Epithelial cell of prostate (primary cell): Measurements from ENCODE around the gene ADGRV1.
A peak's percentile ranks its signal among the peaks of the same experiment; 100 is the strongest.
"Not testable (repeated sequence)": the region's sequence is repeated elsewhere in the genome, so short reads cannot be mapped to it uniquely, and the experiment has no call there.

ENCODE experiments used
- DNase-seq: peaks from one replicate; pipeline ENCODE4 v3.0.0-alpha.2; 2011; ENCODE audit warnings: low read depth, low spot score
- H3K27ac ChIP-seq: fragments of 450-650 bp; 2 replicates; pipeline ENCODE4 v1.5.1; 2017; ENCODE audit warnings: mild to moderate bottlenecking

The ADGRV1 gene

GRCh38 chr5:91030521-91031401, 472.2 kb downstream of the ADGRV1 start:
- H3K27ac ChIP-seq, result peak overlapping the region; percentile 3
- no peak for DNase-seq

GRCh38 chr5:91031402-91031752, 472.8 kb downstream of the ADGRV1 start:
- H3K27ac ChIP-seq, result peak overlapping the region; percentile 3
- no peak for DNase-seq

GRCh38 chr5:91032125-91032524, 473.5 kb downstream of the ADGRV1 start:
- no peak overlapping the region for H3K27ac ChIP-seq
- no peak for DNase-seq

GRCh38 chr5:91033370-91033769, 474.8 kb downstream of the ADGRV1 start:
- no peak overlapping the region for H3K27ac ChIP-seq
- no peak for DNase-seq

- H3K27ac ChIP-seq, result no peak overlapping the region
- no peak for DNase-seq
Measured at GRCh38 chr5:91038180-91038808, 479.7 kb downstream of the ADGRV1 start.

GRCh38 chr5:91041132-91041531, 482.5 kb downstream of the ADGRV1 start:
- not testable (repeated sequence) for H3K27ac ChIP-seq, DNase-seq

- no peak for DNase-seq
- no peak overlapping the region for H3K27ac ChIP-seq
Measured at GRCh38 chr5:91042247-91042935, 483.8 kb downstream of the ADGRV1 start.

GRCh38 chr5:91042936-91043255, 484.3 kb downstream of the ADGRV1 start:
- DNase-seq, result no peak
- H3K27ac ChIP-seq, result no peak overlapping the region

GRCh38 chr5:91048073-91048472, 489.5 kb downstream of the ADGRV1 start:
- H3K27ac ChIP-seq, result no peak overlapping the region
- no peak for DNase-seq

- no peak overlapping the region for H3K27ac ChIP-seq
- DNase-seq, result peak; percentile 8
Measured at GRCh38 chr5:91049112-91049511, 490.5 kb downstream of the ADGRV1 start.

- H3K27ac ChIP-seq, result no peak overlapping the region
- no peak for DNase-seq
Measured at GRCh38 chr5:91049800-91050199, 491.2 kb downstream of the ADGRV1 start.

- not testable (repeated sequence) for DNase-seq
Measured at GRCh38 chr5:91052411-91052810, 493.8 kb downstream of the ADGRV1 start.

GRCh38 chr5:91052977-91053740, 494.6 kb downstream of the ADGRV1 start:
- no peak overlapping the region for H3K27ac ChIP-seq
- no peak for DNase-seq

More at GRCh38 chr5:91052411-91052810, 493.8 kb downstream of the ADGRV1 start:
- H3K27ac ChIP-seq, result not testable (repeated sequence)

GRCh38 chr5:91053741-91054025, 495.1 kb downstream of the ADGRV1 start:
- no peak for DNase-seq
- no peak overlapping the region for H3K27ac ChIP-seq

- H3K27ac ChIP-seq, result peak overlapping the region; percentile 53
Measured at GRCh38 chr5:91058155-91058554, 499.6 kb downstream of the ADGRV1 start.

GRCh38 chr5:91058575-91058974, 500.0 kb downstream of the ADGRV1 start:
- peak; percentile 97 for DNase-seq
- H3K27ac ChIP-seq, result peak overlapping the region; percentile 53

More at GRCh38 chr5:91058155-91058554, 499.6 kb downstream of the ADGRV1 start:
- no peak for DNase-seq

- DNase-seq, result no peak
- no peak overlapping the region for H3K27ac ChIP-seq
Measured at GRCh38 chr5:91059409-91059808, 500.8 kb downstream of the ADGRV1 start.

- no peak for DNase-seq
- H3K27ac ChIP-seq, result no peak overlapping the region
Measured at GRCh38 chr5:91061094-91061493, 502.5 kb downstream of the ADGRV1 start.

- H3K27ac ChIP-seq, result no peak overlapping the region
- DNase-seq, result no peak
Measured at GRCh38 chr5:91061946-91062562, 503.5 kb downstream of the ADGRV1 start.

GRCh38 chr5:91063098-91063690, 504.6 kb downstream of the ADGRV1 start:
- H3K27ac ChIP-seq, DNase-seq: not testable (repeated sequence)
